ENCODE results near the gene DOCK4.

- TF ChIP-seq, protein P1, sequence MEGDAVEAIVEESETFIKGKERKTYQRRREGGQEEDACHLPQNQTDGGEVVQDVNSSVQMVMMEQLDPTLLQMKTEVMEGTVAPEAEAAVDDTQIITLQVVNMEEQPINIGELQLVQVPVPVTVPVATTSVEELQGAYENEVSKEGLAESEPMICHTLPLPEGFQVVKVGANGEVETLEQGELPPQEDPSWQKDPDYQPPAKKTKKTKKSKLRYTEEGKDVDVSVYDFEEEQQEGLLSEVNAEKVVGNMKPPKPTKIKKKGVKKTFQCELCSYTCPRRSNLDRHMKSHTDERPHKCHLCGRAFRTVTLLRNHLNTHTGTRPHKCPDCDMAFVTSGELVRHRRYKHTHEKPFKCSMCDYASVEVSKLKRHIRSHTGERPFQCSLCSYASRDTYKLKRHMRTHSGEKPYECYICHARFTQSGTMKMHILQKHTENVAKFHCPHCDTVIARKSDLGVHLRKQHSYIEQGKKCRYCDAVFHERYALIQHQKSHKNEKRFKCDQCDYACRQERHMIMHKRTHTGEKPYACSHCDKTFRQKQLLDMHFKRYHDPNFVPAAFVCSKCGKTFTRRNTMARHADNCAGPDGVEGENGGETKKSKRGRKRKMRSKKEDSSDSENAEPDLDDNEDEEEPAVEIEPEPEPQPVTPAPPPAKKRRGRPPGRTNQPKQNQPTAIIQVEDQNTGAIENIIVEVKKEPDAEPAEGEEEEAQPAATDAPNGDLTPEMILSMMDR (IDR thresholded peaks at IDR 0.05; ENCODE audit: insufficient read depth, low read length), result no peak
- no peak for TF ChIP-seq POLR2AphosphoS5 (IDR thresholded peaks at IDR 0.05; ENCODE audit: low read depth)
Observed at GRCh38 chr7:111802194-111802772, 403.9 kb downstream of the DOCK4 start.
